NCI-H1436 (cell line): Measurements from ENCODE around the gene RGSL1.

Experiments
- DNase-seq: peaks from one replicate; lab custom pipeline; 2025; lab: John Stamatoyannopoulos, UW

RGSL1 gene

GRCh38 chr1:182549346-182549745 lies 99.4 kb downstream of the RGSL1 start:
- no peak for DNase-seq

DNA sequence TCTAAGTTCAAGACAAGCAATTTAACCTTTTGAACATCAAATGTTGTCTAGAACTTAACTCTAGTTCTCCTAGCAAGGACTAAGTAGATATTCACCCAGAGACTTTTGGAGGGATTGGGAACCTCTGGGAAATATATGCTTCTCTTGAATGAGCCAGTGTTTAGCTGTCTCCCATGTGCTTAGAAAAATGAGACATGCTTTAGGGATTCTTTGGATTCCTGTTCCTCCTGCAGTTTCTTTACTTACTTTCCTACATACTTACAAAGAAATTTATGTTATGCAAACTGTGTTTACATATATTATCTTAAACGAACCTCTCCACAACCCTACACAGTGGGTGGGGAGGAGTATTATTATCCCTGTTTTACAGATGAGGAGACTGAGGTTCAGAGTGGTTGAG lies 99.9 kb downstream of the RGSL1 start:
- no peak for DNase-seq

GRCh38 chr1:182552527-182552926 lies 102.6 kb downstream of the RGSL1 start:
- no peak for DNase-seq

- no peak for DNase-seq
Measured at GRCh38 chr1:182555493-182555892, 105.5 kb downstream of the RGSL1 start.

DNA sequence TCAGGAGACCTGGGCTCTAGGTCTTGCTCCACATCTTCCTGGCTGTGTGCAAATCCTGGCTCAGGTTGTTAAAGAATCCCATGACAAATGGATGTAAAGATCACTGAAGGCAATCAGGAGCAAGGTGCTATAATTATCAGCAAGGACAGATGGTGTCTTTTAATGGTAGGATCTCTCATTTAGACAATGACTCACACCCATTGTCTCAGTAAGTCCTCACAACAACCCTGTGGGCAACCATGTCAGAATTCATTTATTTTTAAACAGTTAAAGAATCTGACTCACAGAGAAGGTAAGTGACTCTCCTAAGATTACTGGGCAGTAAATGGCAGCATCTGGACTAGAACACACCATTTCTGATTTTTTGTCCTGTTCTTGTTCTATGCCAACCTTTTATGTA lies 106.3 kb downstream of the RGSL1 start:
- DNase-seq = no peak

DNA sequence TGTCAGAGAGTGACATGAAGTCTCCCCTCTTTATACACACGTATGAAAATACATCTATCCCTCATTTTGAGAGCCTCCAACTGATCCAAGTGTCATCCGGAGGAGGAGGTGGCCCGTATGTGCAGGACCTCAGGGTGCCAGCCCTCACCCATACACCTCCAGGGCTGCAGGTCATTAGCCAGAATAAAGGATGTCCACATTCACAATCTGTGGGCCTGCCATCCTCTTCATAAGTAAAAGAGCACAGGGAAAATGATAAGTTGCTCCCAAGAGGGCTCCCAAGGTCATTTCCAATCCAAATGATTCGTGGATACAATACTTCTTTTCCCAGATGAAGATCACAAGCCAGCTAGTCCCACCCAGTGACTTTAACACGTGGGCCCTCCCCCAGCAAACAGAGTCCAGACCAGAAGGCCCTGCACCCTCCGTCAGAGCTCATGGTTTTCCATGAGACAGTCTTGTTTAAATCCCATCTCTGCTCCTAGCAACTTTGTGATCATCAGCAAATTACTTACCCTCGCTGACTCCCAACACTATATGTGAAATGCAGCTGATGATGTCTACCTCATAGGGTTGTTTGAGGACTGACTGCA lies 110.5 kb downstream of the RGSL1 start:
- no peak for DNase-seq

DNA sequence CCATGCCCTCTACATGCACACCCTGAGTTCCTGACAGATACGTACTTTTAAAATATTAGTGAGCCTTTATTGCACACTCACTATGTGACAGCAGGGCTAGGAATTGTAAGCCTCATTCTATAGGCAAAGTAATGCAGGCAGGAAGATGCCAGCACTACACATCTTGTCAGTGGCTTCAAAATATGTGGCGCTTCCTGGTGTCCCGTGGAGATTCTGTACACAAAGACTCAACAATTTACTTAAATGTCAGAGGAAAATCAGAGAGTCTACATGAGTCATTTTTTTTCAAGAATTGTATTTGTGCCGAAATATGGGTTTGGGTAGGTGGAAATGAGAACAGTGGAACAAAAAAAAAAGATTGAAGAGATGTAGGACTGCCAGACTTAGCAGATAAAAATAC lies 111.5 kb downstream of the RGSL1 start:
- DNase-seq = no peak

GRCh38 chr1:182563095-182563494 lies 113.1 kb downstream of the RGSL1 start:
- no peak for DNase-seq

- no peak for DNase-seq
Measured at GRCh38 chr1:182564406-182565004, 114.6 kb downstream of the RGSL1 start.

- no peak for DNase-seq
Measured at GRCh38 chr1:182565537-182565936, 115.6 kb downstream of the RGSL1 start.

DNA sequence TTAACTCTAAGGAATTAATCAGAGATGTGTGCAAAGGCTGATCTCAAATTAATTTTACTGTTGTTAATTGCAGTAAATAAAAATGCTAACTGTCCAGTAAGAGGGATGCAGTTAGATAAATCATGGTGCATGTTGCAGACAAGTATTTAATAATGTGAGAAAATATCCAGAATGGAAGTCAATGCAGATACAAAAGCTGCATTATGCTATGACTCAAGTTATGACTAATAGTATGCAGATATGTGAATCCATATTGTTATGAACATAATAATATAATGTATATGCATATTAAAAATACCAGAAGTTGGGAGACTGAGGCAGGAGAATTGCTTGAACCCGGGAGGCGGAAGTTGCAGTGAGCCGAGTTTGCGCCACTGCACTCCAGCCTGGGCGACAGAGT lies 117.7 kb downstream of the RGSL1 start:
- no peak for DNase-seq

DNA sequence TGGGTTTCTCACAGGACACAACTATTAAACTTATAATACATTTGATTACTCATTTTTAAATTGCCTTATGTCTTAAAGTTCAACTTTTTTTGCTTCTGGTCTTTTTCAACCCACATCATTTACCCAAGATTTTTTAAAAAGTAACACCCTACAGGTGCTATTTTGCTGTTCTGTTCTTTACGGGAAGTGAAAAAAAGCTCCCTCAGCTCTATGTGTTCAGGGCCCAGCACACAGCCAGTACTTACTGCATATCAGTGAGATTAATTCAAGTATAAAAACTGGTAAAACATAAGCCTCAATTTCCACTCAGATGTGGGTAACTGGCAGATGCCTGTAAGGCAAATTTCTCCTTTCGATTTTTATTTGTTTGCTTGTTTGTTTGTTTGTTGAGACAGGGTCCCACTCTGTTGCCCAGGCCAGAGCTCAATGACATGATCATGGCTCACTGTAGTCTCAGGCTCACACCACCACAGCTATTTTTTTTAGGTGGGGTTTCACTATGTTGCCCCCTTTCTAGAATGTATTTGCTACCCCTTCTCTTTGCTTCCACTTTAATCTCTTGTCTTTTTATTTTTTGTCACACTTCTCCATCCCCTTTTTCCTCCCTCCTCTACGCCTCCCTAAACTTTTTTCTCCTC lies 118.8 kb downstream of the RGSL1 start:
- no peak for DNase-seq

- DNase-seq = no peak
Measured at GRCh38 chr1:182569939-182570610, 120.1 kb downstream of the RGSL1 start.

GRCh38 chr1:182570611-182570970 lies 120.6 kb downstream of the RGSL1 start:
- DNase-seq = no peak

DNA sequence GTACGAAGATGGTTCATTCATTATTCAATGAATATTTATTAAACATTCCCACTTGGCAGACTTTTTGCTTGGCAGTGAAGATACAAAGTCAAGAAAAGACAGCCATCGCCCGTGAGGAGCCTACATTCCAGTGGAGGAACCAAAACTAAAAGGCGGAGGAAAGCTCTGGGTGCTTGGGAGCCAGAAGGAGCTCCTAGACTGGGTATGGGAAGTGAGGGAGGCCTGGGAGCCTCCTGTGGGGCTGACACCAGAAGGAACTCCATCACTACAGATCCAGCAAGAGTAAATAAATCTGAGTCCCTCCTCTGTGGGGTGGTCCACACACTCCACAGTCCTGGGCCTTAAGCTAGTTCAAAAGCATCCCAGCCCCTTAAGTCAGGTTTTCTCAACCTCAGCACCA lies 124.2 kb downstream of the RGSL1 start:
- DNase-seq = no peak

DNA sequence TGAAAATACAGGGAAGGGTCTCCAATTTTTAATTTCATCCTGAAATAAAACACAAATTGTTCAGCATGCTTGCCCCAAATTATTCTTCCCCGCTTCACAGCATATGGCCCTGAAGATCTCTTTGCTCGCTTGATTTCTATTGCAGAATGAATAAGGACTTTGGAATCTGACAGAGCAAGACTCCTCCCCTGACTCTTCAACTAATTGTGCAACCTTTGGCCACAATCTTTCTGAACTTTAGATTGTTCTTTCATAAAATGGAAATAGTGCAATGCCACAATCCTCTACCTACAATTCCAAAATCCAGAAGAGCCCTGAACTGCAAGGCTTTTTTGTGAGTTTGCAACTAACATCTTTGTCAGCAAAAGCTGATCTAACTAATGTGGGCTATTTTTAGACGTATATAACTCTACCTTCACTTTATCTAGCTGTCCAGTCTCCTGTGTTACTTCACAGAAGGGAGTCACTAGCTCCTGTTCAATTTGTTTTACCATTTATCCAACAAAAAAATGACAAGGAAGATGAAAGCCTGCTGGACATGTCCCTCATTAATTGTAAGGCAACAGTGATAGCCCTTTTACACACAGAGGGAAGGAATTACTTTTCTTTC lies 125.7 kb downstream of the RGSL1 start:
- DNase-seq = no peak

GRCh38 chr1:182580736-182581135 lies 130.8 kb downstream of the RGSL1 start:
- no peak for DNase-seq

GRCh38 chr1:182584746-182585145 lies 134.8 kb downstream of the RGSL1 start:
- no peak for DNase-seq

DNA sequence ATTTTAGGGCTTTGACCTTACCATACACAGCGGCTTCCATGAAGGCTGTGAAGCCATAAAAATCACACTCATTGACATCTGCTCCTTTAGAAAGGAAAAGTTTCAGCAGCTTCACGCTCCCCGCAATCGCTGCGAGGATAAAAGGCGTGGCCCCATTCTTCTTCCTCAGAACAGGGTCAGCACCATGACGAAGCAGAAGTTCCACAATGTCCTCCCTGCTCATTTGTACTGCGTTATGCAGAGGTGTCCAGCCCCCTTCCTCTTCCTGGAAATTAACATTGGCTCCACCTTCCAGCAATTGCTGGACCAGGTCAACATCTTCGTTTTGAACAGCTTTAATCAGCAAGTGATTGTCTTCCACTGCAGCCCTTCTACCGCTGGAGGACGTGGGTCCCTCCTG lies 136.4 kb downstream of the RGSL1 start:
- DNase-seq = no peak

DNA sequence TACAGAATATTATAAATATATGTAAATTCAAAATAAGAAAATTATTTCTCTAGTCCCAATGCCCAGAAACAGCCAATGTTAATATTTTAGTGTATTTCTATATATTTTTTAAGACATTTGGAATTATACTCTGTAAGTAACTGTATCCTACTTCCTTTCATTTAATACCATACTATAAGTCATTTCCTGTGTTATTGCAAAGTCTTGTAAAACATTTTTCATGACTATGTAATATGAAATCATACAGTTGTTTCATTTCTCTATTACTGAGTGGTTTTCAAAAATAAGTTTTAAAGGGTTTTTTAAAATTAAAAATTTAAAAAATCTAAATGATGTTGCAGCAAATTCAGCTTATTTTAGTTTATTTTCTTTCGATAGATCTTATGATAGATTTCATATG lies 137.1 kb downstream of the RGSL1 start:
- no peak for DNase-seq

DNA sequence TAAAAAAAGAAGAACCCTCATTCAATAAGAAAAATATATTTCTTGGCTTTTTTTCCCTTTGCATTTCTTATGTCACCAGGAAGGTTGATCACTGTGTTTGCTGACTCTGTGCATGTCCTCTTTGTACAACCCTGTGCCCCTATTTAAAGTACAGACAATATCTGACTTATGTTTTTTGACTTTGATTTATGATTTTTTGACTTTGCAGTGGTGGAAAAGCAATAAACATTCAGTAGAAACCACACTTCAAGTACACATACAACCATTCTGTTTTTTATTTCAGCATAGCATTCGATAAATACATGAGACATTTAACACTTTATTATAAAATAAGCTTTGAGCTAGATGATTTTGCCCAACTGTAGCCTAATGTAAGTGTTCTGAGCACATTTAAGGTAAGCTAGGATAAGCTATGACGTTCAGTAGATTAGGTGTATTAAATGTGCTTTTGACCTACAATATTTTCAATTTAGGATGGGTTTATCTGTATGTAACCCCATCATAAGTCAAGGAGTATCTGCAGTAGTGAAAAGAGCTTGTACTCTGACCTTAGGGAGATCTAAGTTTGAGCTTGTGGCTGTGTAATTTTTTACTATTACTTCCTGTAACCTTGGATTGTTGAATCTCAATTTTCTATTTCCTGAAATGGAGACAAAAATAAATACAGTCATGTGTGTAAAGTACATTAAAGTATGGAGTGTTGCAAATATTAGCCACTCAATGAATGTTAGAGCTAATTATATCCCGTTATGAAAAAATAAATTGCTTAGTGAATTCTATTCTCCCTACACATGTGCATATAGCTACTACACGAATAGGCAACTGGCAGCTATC lies 137.9 kb downstream of the RGSL1 start:
- DNase-seq = no peak
